Measurements from ENCODE around the gene SNTG2.

Gene SNTG2

DNA sequence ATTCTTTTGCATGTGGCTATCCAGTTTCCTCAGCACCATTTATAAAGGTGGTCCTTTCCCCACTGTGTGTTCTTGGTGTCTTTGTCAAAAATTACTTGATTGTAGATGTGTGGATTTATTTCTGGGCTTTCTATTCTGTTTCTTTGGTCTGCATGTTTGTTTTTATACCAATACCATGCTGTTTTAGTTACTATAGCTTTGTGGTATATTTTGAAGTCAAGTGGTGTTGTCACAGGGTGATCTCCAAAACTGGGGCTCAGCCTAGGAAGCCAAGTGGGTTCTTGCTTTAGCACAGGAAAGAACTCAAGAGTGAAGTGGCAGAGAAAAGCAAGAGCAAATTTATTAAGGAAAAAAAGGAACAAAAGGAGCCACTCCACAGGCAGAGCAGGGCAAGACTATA lies 6.0 kb upstream of the SNTG2 start:
- H3K9ac ChIP-seq (ENCODE audit: low read length) = no peak overlapping the region
- H3K9me3 ChIP-seq (ENCODE audit: control insufficient read depth, low read length) = no peaks in the 10 kb centered on the region
- H3K27me3 ChIP-seq (ENCODE audit: control insufficient read depth, insufficient read depth, low read length) = peaks cover 9% of the 10 kb centered on the region
- no peaks in the 10 kb centered on the region for H3K4me1 ChIP-seq (ENCODE audit: control insufficient read depth, insufficient read depth, low read length)
- H3K36me3 ChIP-seq (ENCODE audit: control insufficient read depth, insufficient read depth, low read length) = no peaks in the 10 kb centered on the region
- H3K4me3 ChIP-seq (ENCODE audit: low read length) = no peak overlapping the region

DNA sequence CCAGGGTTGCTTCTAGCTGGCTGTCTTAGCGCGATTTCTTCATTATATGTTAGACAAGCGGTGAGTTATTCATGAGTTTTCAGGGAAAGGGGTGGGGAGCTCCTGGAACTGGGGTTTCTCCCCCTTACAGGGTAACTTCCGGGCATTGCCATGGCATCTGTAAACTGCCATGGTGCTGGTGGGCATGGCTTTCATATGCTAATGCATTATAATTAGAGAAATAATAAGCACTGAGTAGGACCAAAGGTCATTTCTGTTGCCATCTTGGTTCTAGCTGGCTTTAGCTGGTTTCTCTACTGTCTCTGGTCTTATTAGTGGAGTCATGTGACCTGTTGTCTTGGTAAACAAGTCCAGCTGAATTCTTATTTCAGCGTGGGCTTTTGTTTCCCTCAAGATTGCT lies 5.5 kb upstream of the SNTG2 start:
- H3K9ac ChIP-seq (ENCODE audit: low read length) = no peak overlapping the region
- no peaks in the 10 kb centered on the region for H3K9me3 ChIP-seq (ENCODE audit: control insufficient read depth, low read length)
- no peaks in the 10 kb centered on the region for H3K4me1 ChIP-seq (ENCODE audit: control insufficient read depth, insufficient read depth, low read length)
- H3K27me3 ChIP-seq (ENCODE audit: control insufficient read depth, insufficient read depth, low read length) = peaks cover 13% of the 10 kb centered on the region
- H3K4me3 ChIP-seq (ENCODE audit: low read length) = no peak overlapping the region
- no peaks in the 10 kb centered on the region for H3K36me3 ChIP-seq (ENCODE audit: control insufficient read depth, insufficient read depth, low read length)

DNA sequence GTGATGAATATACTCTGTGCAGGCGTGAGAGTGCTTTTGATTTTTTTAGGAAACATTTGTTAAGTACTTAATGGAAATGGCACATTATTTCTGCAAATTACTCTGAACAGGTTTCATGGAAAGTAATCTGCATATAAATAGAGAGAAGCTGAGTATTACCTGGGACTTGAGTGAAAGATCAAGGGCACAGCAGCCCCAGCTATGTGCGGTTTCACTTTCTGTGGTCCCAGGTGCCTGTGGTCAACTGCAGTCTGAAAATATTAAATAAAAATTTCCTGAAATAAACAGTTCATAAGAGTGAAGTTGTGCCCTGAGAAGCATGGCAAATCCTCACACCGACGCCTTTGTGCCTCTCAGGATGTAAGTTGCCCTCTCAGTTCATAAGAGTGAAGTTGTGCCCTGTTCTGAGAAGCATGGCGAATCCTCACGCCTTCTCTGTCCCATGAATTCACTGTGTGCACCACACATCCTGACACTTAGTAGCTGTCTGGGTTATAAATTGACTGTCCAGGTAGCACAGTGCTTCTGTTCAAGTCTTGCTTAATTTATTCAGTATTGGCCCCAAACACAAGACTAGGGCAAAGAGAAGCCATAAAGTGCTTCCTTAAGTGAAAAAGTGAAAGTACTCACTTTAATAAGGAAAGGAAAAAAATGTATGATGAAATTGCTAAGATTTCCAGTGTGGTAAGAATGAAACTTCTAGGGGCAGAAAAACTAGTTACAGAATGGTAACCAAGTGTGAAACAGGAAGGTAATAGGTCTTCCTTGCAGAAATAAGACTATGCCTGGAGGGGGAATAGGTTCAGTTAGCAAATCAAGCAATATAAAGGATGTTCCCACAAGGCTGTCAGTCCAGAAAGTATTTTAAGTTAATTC lies 4.3 kb upstream of the SNTG2 start:
- H3K9me3 ChIP-seq (ENCODE audit: control insufficient read depth, low read length) = no peaks in the 10 kb centered on the region
- no peaks in the 10 kb centered on the region for H3K36me3 ChIP-seq (ENCODE audit: control insufficient read depth, insufficient read depth, low read length)
- H3K9ac ChIP-seq (ENCODE audit: low read length) = no peak overlapping the region
- H3K27me3 ChIP-seq (ENCODE audit: control insufficient read depth, insufficient read depth, low read length) = peaks cover 18% of the 10 kb centered on the region
- no peak overlapping the region for H3K4me3 ChIP-seq (ENCODE audit: low read length)
- H3K4me1 ChIP-seq (ENCODE audit: control insufficient read depth, insufficient read depth, low read length) = no peaks in the 10 kb centered on the region

DNA sequence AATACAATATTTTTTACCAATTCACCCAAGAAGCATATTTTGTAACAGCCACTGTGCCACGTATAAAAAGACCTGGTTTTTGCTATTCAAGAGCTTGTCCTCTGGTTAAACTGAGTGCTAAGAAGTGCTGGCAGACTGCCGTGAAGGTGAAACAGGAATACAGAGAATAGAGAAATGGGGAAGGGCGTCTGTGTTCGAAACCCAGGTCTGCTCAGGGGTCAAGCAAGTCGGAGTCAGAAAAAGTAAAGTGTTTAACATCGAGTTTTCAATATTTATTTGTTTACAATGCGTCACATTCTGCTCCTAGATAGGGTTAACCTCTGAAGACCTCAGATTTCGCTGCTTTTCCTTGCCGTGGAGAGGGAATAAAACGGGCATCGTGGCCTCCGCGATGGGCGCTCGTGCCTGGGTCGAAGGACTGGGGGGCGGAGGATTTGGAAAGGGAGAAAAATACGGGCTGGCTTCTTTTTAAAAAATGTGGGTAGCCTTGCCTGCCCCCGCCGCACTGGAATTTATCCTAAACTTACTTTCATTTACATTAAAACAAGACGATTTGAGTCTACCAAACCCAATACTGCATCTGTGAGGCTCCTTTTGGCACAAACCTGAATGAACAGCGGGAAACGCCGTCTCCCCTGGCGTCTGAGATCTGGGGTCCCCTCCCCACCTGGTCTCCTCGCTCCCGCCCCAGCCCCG lies 1.1 kb upstream of the SNTG2 start:
- H3K27me3 ChIP-seq (ENCODE audit: control insufficient read depth, insufficient read depth, low read length) = peaks cover 38% of the 10 kb centered on the region
- no peaks in the 10 kb centered on the region for H3K4me1 ChIP-seq (ENCODE audit: control insufficient read depth, insufficient read depth, low read length)
- no peaks in the 10 kb centered on the region for H3K36me3 ChIP-seq (ENCODE audit: control insufficient read depth, insufficient read depth, low read length)
- H3K9me3 ChIP-seq (ENCODE audit: control insufficient read depth, low read length) = no peaks in the 10 kb centered on the region
- H3K9ac ChIP-seq (ENCODE audit: low read length) = no peak overlapping the region
- no peak overlapping the region for H3K4me3 ChIP-seq (ENCODE audit: low read length)

DNA sequence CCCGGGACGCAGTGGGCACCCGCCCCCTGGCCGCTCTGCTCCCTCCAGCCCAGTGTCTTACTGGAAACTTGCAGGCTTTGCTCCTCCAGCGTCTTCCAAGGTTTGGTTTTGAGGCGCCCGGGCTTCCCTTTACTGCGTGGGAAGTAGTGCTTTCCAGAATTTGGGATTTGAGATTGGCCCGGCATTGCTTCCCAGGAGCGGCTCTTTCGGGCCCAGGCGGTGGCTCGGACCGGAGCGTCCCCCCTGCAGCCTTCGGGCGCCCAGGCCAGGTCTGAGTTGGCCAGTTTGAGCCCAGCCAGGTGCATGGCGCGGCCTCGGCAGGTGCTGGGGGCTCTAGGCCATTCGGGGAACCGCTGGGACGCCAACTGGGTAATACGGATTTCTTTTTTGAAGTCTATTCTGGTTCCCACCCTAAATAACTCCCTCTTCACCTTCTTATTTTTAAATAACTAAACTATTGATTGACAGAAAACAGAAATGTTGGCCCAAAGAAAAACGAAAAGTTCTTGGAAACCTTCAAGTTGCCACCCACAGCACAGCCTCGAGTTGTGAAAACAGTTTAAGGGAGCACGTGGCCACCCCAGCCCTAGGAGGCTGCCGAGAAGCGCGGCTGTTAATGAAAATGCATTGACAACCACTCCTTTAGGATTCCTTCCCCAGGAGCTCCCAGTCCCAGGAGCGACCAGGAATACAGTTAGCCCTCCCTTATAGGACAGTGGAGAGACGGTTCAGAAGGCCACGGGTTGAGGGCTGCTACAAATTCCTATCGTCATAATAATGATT lies 766 bp downstream of the SNTG2 start:
- H3K9ac ChIP-seq (ENCODE audit: low read length) = no peak overlapping the region
- no peaks in the 10 kb centered on the region for H3K4me1 ChIP-seq (ENCODE audit: control insufficient read depth, insufficient read depth, low read length)
- peaks cover 38% of the 10 kb centered on the region for H3K27me3 ChIP-seq (ENCODE audit: control insufficient read depth, insufficient read depth, low read length)
- no peaks in the 10 kb centered on the region for H3K36me3 ChIP-seq (ENCODE audit: control insufficient read depth, insufficient read depth, low read length)
- H3K9me3 ChIP-seq (ENCODE audit: control insufficient read depth, low read length) = no peaks in the 10 kb centered on the region
- no peak overlapping the region for H3K4me3 ChIP-seq (ENCODE audit: low read length)

DNA sequence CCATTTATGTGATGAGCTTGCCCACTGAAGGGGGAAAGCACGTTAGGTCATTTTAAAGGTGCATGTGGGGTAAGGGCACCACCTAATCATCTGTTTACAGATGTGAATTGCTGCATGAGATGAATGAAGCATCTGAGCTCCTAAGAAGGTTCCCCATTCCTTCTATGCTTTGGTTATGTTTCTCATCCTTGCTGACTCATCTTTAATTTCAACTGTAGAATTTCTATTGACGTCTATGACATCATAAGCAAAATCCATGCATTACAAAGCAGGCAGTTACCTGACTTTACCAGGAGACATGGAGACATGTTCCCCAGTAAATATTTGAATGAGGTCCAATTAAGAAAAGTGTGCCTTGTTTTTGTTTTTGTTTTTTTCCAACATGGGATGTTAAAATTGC lies 2.8 kb downstream of the SNTG2 start:
- H3K9ac ChIP-seq (ENCODE audit: low read length) = no peak overlapping the region
- no peaks in the 10 kb centered on the region for H3K9me3 ChIP-seq (ENCODE audit: control insufficient read depth, low read length)
- H3K4me3 ChIP-seq (ENCODE audit: low read length) = no peak overlapping the region
- H3K36me3 ChIP-seq (ENCODE audit: control insufficient read depth, insufficient read depth, low read length) = no peaks in the 10 kb centered on the region
- H3K4me1 ChIP-seq (ENCODE audit: control insufficient read depth, insufficient read depth, low read length) = no peaks in the 10 kb centered on the region
- peaks cover 35% of the 10 kb centered on the region for H3K27me3 ChIP-seq (ENCODE audit: control insufficient read depth, insufficient read depth, low read length)

DNA sequence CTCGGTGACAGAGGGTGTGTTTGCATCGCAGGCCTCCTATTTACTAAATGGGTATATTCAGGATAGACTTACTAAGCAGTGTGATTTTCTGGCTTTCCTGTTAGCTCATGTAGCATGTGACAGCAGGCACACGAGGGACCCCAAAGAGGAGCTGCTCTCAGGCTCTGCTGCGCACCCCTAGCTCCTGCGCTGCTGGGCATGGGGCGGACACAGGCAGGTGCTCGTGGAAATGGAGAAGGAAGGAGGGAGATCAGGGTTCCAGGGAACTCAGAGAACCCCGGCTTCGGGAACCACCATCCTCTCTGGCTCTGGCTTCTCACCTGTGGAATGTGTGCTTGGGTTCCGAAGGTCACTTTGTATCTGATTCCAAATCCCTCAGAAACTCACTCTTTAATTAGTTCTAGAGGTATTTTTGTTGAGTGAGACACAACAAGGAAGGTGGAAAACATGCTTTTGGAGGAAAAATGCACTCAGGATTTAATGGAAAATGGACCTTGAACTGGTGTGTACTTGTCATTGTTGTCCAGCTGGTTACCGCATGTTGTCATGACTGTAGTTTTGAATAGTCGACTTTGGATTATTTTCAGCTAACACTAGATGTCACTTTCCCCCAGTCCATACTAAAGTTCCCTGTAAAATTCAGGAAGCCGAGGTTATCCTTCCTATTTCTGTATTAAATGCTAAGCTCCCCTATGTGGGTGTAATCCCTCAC lies 3.5 kb downstream of the SNTG2 start:
- no peak overlapping the region for H3K9ac ChIP-seq (ENCODE audit: low read length)
- H3K9me3 ChIP-seq (ENCODE audit: control insufficient read depth, low read length) = no peaks in the 10 kb centered on the region
- peaks cover 35% of the 10 kb centered on the region for H3K27me3 ChIP-seq (ENCODE audit: control insufficient read depth, insufficient read depth, low read length)
- H3K36me3 ChIP-seq (ENCODE audit: control insufficient read depth, insufficient read depth, low read length) = no peaks in the 10 kb centered on the region
- no peaks in the 10 kb centered on the region for H3K4me1 ChIP-seq (ENCODE audit: control insufficient read depth, insufficient read depth, low read length)
- no peak overlapping the region for H3K4me3 ChIP-seq (ENCODE audit: low read length)

DNA sequence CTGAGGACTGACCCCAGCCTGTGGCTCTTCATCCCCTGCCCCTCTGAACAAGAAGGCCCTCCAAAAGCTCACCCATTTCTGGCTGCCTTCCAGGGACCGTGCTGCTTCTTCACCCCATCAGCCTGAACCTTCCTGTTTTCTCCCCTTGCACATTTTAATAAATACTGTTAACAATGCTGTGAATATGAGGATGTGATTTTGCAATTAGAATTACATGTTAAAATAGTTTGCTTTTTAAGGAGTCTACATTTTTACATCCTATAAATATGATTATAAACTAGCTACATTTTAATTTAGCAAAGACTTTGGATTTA lies 4.0 kb downstream of the SNTG2 start:
- peaks cover 30% of the 10 kb centered on the region for H3K27me3 ChIP-seq (ENCODE audit: control insufficient read depth, insufficient read depth, low read length)
- no peaks in the 10 kb centered on the region for H3K9me3 ChIP-seq (ENCODE audit: control insufficient read depth, low read length)
- H3K4me1 ChIP-seq (ENCODE audit: control insufficient read depth, insufficient read depth, low read length) = no peaks in the 10 kb centered on the region
- no peak overlapping the region for H3K9ac ChIP-seq (ENCODE audit: low read length)
- H3K4me3 ChIP-seq (ENCODE audit: low read length) = no peak overlapping the region
- H3K36me3 ChIP-seq (ENCODE audit: control insufficient read depth, insufficient read depth, low read length) = no peaks in the 10 kb centered on the region

DNA sequence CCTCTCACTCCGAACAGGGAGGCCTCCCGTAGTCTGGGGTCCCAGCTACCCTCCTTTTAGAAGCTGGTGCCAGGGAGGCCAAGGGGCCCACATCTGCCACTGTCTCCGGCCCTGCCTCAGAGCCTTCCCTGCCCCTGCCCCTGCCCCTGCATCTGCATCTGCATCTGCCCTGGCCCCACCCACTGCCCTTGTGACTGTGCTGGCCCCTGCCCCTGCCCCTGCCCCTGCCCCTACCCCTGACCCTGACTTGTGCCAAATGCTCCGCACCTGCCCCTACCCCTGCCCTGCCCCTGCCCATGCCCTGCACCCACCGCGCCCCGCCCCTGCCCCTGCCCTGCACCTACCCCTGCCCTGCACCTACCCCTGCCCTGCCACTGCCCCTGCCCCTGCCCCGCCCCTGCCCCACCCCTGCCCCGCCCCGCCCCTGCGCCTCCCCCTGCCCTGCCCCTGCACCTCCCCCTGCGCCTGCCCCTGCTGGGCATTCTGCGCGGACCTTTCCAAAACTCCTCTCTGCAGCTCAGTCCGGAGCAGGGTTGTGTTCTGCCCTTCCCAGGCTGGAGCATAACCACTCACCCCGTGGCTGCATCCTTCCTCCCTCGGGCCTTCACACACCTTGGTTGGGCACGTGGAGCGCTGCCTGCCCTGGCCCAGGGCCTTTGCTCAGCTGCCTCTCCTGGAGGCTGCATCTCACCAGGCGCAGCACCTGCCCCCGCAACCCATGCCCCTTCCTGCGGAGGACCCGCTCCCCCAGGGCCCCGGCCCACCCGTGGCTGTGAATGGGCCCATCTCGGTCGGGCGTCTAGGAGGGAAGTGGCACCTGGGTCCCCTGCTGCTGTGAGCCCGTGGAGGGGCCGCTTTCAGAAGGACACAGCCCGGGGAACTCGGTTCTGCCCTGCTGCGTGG lies 5.4 kb downstream of the SNTG2 start:
- H3K36me3 ChIP-seq (ENCODE audit: control insufficient read depth, insufficient read depth, low read length) = no peaks in the 10 kb centered on the region
- H3K4me3 ChIP-seq (ENCODE audit: low read length) = no peak overlapping the region
- no peak overlapping the region for H3K9ac ChIP-seq (ENCODE audit: low read length)
- H3K9me3 ChIP-seq (ENCODE audit: control insufficient read depth, low read length) = no peaks in the 10 kb centered on the region
- H3K4me1 ChIP-seq (ENCODE audit: control insufficient read depth, insufficient read depth, low read length) = no peaks in the 10 kb centered on the region
- peaks cover 26% of the 10 kb centered on the region for H3K27me3 ChIP-seq (ENCODE audit: control insufficient read depth, insufficient read depth, low read length)

DNA sequence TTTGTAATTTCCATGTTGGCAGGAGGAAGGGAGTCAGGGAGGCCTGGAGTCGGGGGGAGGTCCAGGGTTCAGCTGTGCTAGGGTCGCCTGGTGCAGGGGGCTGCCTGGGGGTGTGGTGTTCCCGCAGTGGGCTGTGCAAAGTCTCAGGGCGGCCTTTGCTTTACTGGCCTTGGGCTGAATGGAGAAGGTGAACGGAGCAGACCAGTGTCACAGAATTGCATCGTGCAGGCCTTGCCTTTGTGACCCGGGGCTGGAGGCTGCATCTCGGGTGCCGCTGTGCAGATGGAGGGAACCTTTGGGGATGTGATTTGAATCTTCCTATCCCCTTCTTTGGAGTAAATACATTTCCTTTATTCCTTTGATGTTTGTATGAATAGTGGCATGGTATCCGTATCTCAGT lies 8.8 kb downstream of the SNTG2 start:
- Histone ChIP-seq H3K27me3 (ENCODE audit: control insufficient read depth, insufficient read depth, low read length) (peaks cover 3% of the 10 kb centered on the region), H3K4me1 (ENCODE audit: control insufficient read depth, insufficient read depth, low read length) (no peaks in the 10 kb centered on the region), H3K9ac (ENCODE audit: low read length) (no peak overlapping the region), H3K9me3 (ENCODE audit: control insufficient read depth, low read length) (no peaks in the 10 kb centered on the region), H3K36me3 (ENCODE audit: control insufficient read depth, insufficient read depth, low read length) (no peaks in the 10 kb centered on the region), H3K4me3 (ENCODE audit: low read length) (no peak overlapping the region)

DNA sequence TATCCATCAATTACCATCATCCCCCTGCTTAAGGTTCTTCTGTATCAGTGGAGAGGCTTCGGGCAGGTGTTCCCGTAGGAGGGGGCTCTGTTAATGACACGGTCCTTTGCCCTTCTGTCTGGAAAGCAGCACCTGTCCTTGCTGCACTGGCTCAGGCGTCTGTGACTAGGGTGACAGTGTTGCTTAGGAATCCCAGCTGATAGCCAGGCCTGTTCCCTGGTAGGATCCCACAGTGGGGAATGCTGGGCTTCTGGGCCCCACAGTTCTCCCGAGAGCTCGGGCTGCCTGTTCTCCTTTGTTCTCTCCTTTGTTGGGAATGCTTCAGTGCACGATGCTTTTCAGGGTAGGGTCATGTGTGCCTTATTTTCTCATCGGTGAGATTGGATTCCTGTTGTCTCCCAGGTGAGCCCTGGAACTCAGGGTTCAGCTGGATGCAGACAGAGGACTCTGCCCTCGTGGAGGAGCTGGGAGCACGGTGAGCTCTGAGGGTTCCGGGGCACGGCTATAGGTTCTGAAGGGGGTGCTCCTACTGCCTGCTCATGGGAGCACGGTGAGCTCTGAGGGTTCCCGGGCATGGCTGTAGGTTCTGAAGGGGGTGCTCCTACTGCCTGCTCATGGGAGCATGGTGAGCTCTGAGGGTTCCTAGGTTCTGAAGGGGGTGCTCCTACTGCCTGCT lies 9.6 kb downstream of the SNTG2 start:
- no peak overlapping the region for H3K4me3 ChIP-seq (ENCODE audit: low read length)
- no peaks in the 10 kb centered on the region for H3K4me1 ChIP-seq (ENCODE audit: control insufficient read depth, insufficient read depth, low read length)
- peaks cover 3% of the 10 kb centered on the region for H3K27me3 ChIP-seq (ENCODE audit: control insufficient read depth, insufficient read depth, low read length)
- no peak overlapping the region for H3K9ac ChIP-seq (ENCODE audit: low read length)
- no peaks in the 10 kb centered on the region for H3K36me3 ChIP-seq (ENCODE audit: control insufficient read depth, insufficient read depth, low read length)
- no peaks in the 10 kb centered on the region for H3K9me3 ChIP-seq (ENCODE audit: control insufficient read depth, low read length)

All from mucosa of stomach (tissue), 1 donor.